GM21723 (cell line): ENCODE data around the gene GRIA3.
"Not testable (repeated sequence)": the region's sequence is repeated elsewhere in the genome, so short reads cannot be mapped to it uniquely, and the experiment has no call there.

ENCODE experiments used
- ATAC-seq: cut with Tn5 transposase; IDR thresholded peaks from one replicate; pipeline ENCODE4 v1.9.1; 2021; ENCODE audit warnings: mild to moderate bottlenecking, moderate library complexity; ENCODE audit not compliant: unreplicated experiment

The GRIA3 gene

GRCh38 chrX:123518791-123519190, 334.7 kb downstream of the GRIA3 start:
- no peak for ATAC-seq

- ATAC-seq = no peak
These were observed 341.1 kb downstream of the GRIA3 start for GRCh38 chrX:123525123-123525725.

GRCh38 chrX:123530726-123531125, 346.6 kb downstream of the GRIA3 start:
- ATAC-seq = not testable (repeated sequence)
